GM11168 (cell line): ENCODE measurements around the gene UNC13A.
"Not testable (repeated sequence)": the region's sequence is repeated elsewhere in the genome, so short reads cannot be mapped to it uniquely, and the experiment has no call there.

ENCODE experiments used
- in situ Hi-C: fragments of 300-500 bp; cut with MboI; formaldehyde crosslinking; loops from one replicate; pipeline ENCODE4 v1.12.0; 2022; ENCODE audit warnings: low sequenced_read_pairs; ENCODE audit not compliant: unreplicated experiment

UNC13A gene

DNA sequence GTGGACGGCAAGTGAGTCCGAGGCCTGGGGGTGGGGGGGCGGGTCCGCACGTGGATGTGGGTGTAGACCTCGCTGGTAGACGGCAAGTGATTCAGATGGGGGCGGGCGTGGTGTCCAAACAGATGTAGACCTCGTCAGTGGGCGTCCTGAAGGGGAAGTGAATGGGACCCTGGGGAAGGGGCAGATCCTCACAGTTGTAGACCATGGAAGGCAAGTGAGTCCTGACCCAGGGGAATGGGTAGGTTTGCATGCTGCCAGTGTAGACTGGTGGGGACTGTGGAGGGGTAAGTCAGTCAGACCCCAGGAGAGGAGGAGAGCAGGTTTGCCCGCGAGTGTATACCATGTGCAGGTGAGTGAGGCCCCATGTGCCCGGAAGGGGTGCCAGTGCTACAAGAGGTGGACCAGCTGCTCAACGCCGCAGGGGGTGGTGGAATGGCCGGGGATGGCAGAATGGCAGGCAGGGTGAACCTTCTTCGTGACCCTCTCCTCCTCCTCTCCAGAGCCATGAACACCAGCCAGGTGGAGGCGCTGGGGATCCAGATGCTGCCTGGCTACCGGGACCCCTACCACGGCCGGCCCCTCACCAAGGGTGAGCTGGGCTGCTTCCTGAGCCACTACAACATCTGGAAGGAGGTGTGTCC lies 110.6 kb downstream of the UNC13A start:
- in situ Hi-C loops: no loop called here

DNA sequence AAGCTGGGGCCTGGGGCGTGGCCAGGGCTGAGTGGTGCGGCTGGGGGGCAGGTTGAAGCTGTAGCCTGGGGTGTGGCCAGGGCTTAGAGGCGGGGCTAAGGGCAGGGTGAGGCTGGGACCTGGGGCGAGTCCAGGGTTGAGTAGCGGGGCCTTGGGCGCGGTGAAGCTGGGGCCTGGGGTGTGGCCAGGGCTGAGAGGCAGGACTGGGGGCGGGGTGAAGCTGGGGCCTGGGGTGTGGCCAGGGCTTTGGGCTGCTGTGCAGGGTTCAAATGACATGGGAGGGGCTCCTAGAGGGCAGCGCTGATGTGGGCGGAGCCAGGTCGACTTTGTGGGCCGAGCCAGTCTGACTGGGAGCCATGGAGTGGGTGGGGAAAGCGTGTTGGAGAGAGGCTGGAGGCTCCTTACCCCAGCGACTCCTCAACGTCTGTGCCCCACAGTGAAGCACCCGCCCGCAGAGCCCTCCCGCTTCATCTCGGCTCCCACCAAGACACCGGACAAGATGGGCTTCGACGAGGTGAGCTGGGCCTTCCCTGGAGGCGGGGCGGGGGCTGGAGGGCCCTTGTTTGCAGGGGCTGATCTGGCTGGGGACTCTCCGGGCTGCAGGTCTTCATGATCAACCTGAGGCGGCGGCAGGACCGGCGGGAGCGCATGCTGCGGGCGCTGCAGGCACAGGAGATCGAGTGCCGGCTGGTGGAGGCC lies 111.2 kb downstream of the UNC13A start:
- in situ Hi-C loops: no loop called here

DNA sequence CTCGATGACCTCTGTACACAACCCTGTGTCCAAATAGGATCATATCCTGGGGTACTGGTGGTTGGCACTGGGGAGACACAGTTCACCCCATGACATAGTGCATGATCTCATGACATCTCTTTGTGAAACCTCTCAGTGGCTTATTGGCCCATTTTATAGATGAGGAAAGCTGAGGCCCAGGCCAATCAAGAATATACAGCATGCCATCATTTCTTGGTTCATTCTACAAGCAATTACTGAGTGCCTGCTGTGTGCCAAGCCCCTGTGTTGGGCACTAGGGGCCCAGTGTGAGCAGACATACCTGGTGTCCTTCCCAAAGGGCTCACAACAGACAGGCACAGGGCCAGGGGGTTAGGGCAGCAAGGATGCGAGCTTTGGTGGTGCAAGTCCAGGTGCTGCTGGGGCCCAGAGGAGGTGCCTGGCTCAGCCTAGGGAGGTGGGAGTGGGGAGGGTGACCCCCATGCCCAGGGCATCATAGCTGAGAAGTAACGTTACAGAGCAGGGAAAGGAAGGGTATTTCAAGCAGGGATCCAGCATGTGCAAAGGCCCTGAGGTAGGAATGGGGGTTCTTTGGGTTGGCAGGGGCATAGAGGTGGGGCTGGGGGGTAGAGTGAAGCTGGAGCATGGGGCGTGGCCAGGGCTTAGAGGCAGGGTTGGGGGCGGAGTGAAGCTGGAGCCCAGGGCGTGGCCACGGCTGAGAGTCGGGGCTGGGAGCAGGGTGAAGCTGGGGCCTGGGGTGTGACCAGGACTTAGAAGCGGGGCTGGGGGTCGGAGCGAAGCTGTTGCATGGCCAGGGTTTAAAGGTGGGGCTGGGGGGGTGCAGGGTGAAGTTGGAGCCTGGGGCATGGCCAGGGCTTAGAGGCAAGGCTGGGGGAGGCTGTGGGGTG lies 112.0 kb downstream of the UNC13A start:
- in situ Hi-C loops: no loop called here

DNA sequence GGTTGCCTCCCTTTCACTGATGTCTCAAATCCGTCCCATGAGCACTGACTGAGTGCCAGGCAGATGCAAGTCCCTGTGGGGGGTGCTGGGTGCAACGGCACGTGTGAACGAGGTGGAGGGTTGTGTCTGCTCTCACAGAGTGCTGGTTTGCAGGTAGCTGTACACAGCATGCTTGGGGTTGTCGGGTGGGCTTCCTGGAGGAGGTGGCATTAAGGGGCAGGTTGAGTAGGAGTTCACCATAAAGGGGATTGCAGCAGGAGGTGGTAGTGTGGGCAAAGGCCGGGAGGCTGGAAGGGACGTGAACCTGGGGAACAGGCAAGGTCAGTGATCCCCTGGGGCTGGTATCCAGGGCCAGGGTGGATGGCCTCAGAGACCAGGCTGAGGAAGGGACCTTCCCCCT lies 115.5 kb downstream of the UNC13A start:
- in situ Hi-C loops: no loop called here

DNA sequence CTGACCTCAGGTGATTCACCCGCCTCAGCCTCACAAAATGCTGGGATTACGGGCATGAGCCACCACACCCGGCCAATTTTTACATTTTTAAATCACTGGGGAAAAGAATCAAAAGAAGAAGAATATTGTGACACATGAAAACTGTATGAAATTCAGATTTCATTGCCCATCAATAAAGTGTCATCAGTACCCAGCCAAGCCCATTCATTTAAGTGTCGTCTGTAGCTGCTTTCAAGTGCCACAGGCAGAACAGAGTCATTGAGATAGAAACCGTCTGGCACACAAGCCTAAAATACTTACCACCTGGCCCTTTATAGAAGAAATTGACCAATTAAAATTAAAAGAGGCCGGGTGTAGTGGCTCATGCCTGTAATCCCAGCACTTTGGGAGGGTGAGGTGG lies 117.4 kb downstream of the UNC13A start:
- in situ Hi-C loops: no loop called here

DNA sequence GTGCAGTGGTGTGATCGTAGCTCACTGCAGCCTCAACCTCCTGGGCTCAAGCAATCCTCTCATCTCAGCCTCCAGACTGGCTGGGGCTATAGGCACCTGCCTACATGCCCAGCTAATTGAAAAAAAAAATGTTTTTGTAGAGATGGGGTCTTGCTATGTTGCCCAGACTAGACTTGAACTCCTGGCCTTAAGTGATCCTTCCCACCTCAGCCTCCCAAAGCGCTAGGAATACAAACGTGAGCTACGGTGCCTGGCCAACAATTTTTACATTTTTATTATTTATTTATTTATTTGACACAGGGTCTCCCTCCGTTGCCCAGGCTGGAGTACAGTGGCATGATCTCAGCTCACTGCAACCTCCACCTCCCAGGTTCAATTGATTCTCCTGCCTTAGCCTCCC lies 117.9 kb downstream of the UNC13A start:
- in situ Hi-C loops: not testable (repeated sequence)

DNA sequence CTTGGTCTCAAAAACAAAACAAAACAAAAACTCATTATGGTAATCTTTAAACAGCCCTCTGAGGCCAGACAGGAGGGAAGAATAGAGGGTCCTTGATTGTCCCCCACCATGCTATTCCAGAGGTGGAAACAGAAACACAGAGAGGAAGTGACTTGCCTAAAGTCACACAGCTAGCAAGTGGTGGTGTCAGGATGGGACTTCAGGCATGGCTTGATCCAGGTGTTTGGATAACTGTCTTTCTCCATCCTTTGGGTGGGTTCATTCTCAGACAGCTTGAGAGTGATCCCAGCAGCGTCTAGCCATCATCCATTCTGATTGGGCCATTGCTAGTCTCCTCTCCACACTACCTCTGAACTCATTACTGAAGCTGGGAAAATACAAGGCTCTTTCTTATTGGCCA lies 120.2 kb downstream of the UNC13A start:
- in situ Hi-C loops: no loop called here

DNA sequence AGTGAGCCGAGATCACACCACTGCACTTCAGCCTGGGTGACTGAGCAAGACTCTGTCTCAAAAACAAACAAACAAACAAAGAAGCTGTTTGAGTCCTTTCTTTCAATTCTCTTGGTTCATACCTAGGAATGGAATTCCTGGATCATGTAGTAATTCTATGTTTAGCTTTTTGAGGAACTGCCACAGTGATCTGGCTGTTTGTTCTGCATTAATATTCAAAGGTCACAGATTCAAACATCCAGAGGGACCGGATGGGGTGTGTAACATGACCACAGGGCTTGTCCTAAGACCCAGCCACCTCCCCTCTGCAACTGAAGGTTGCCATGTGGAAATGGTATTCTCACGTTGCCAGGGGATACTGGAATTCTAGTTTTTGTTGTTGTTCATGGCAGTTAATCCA lies 122.5 kb downstream of the UNC13A start:
- in situ Hi-C loops: no loop called here

DNA sequence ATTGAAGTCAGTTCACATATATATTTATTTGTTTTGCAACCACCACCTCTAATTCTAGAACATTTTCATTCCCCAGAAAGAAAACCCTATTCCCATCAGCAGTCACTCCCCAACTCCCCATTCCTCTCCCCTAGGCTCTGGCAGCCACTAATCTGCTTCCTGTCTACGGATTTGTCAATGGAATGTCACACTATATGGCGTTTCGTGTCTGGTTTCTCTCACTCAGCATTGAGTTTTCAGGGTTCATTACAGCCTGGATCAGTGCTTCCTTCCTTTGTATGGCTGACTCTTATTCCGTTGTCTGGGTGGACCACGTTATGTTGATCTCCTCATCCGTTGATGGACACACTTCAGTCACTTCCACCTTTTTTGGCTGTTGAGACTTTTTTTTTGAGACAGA lies 123.4 kb downstream of the UNC13A start:
- in situ Hi-C loops: no loop called here

DNA sequence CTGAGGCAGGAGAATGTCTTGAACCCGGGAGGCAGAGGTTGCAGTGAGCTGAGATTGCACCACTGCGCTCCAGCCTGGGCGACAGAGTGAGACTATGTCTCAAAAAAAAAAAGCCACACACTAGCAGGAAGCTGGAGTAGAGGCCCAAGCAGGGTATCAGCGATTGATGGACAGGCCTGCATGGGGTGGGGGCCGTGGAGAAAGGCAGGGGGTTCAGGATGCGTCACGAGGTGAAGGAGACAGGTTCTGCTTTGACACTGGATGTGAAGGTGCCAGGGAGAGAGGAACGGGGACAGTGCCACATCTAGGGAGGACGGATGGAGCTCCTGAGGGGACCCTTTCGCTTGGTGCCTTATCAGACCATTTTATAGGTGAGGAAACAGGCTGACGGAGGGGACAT lies 125.6 kb downstream of the UNC13A start:
- in situ Hi-C loops: no loop called here

DNA sequence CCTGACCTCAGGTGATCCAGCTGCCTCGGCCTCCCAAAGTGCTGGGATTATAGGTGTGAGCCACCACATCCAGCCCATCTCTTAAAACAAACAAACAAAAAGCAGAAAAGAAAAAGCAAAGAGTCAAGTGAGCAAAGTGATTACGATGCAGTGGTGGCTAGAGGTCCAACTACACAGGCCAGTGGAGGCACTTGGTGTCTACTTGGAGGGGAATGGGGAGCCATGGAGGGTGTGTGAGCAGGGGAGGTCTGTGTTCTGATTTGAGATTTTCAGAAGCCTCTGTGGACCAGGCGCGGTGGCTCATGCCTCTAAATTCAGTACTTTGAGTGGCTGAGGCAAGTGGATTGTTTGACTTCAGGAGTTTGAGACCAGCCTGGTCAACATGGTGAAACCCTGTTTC lies 126.1 kb downstream of the UNC13A start:
- in situ Hi-C loops: no loop called here

DNA sequence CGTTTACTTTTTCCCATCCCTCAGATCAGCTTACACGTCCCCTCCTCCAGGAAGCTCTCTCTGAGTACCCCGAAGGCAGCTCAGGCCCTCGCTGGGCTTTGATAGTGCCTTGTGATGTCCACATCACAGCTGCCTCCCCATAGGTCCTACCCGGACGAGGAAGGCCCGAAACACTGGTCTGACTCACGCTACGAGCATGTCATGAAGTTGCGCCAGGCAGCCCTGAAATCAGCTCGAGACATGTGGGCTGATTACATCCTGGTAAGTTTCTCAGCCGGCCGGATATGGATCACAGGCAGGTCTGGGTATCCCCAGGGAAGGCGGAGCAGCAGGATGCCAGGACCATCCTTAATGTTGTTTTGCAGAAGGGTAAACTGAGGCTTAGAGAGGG lies 128.0 kb downstream of the UNC13A start:
- in situ Hi-C loops: no loop called here

DNA sequence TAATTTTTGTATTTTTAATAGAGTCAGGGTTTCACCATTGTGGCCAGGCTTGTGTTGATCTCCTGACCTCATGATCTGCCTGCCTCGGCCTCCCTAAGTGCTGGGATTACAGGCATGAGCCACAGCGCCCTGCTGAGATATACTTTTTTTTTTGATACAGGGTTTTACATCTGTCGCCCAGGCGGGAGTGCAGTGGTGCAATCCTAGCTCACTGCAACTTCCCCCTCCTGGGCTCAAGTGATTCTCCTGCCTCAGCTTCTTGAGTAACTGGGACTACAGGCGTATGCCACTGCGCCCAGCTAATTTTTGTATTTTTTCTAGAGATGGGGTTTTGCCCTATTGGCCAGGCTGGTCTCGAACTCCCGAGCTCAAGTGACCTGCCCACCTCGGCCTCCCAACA lies 130.7 kb downstream of the UNC13A start:
- in situ Hi-C loops: no loop called here

DNA sequence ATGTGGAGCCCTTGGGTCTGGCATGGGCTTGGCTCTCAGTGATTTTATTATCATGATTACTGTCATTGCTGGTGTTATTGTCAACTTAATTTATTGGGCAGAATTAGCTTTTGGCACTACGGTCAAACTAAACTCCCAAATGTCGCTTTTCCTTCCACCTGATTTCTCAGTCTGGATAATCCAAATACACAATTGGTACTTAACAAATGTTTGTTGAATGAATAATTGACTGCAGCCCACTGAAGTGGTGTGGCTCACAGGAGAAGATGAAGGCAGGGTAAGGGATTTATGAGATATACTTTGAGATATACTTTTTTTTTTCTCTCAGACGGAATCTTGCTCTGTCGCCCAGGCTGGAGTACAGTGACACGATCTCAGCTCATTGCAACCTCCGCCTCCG lies 131.2 kb downstream of the UNC13A start:
- in situ Hi-C loops: no loop called here

DNA sequence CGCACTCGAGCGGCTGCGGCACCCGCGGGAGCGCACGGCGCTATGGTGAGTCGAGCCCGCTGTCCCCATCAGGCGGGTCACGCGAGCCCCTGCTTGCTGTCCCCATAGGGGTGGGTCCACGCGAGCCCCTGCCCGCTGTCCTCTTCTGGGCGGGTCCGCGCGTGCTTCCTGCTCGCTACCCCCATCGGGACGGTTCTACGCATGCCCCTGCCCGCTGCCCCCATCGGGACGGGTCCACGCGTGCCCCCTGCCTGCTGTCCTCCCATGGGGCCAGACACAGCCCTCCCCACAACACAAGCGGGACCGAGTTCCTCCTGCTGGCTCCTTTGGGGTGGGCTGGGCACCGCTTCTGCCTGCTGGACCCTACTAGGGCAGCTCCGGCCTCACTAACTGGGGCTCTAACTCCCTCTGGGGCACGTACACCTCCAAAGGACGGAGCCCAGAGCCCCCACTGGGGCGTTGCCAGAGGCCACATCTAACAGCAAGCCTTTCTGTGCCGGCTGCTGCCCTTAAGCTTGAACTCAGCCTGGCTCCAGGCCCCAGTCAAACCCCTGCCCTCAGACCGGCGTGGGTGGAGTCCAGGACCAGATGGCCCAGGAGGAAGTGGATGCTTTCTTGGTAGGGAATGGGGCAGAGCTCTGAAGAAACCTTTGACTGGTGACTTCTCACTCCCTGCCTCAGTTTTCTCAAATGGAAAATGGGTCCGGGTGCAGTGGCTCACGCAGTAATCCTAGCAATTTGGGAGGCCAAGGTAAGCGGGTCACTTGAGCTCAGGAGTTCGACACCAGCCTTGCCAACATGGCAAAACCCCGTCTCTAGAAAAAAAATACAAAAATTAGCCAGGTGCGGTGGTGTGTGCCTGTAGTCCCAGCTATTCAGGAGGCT lies 132.0 kb downstream of the UNC13A start:
- in situ Hi-C loops: no loop called here

DNA sequence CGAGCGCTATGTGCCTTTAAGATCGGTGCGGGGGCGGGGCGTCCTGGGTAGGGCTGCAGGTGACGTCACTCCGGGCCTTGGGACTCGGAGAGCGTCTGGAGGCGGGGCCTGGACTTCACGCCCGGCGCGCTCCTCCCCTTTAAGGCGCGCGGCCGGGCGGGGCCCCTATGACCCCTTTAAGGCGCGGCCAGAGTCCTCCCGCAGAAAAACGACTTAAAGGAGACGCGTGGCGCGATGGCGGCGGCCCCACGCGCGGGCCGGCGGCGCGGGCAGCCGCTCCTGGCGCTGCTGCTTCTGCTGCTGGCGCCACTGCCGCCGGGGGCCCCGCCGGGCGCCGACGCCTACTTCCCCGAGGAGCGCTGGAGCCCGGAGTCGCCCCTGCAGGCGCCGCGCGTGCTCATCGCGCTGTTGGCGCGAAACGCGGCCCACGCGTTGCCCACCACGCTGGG lies 132.7 kb downstream of the UNC13A start, which contains the start of gene COLGALT1:
COLGALT1 (plus strand) TSS at position 170 of the 449 bp plus-strand sequence; CDS start at position 235, 65 bp downstream.
- in situ Hi-C loops: no loop called here

DNA sequence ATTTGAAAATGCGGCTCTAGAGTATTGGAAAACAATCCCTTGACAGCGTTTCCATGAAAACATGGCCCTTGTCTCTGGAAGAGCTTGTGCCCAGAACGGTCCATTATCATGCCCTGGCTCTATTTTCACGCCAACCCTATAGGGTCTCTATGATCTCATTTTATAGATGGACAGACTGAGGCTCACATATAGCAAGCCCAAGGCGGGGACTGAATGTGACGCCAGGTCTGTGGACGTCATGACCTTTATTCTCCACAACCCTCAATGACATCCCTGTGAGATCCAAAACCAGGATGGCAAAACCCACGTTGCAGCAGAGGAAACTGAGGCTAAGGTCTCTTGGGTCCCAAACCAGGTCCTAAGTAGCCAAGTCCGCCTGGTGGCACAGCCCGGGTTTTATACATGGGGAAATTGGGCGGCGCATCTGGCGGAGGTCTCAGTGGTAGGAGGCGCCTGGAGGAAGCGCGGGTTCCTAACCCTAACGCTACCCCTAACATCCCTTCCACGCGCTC lies 133.1 kb downstream of the UNC13A start:
- in situ Hi-C loops: no loop called here

DNA sequence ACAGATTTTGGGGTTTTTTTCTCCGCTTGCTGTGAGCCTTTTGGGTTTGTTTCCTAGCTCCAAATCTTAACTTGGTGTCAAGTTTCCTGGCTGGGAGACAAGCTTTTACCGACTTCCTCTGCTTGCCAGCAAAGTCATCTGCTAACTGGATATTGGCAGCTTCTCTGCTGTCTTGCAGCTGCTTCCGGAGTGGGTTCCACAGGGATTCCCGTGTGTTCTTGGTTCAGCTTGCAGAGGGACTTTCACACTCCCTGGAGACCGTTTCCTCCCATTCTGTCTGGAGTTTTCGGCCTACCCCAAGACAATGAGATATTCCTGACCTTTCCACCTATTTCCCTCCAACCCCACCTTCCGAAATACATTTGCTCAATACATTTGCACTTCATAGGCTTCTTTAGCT lies 134.9 kb downstream of the UNC13A start:
- in situ Hi-C loops: no loop called here

DNA sequence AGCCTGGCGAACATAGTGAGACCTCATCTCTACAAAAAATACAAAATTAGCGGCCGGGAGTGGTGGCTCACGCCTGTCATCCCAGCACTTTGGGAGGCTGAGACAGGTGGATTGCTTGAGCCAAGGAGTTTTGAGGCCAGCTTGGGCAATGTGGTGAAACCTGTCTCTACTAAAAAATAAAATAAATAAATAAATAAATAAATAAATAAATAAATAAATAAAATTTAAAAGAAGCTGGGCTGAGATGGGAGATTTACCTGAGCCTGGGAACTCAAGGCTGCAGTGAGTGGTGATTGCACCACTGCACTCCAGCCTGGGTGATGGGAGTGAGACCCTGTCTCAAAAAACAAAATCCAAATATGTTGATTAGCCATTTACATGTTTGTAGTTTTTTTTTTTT lies 135.4 kb downstream of the UNC13A start:
- in situ Hi-C loops: not testable (repeated sequence)
